Vagina (tissue), 2 donors: ENCODE results near the gene TMC1. TPM values are rescaled to one million over a fixed set of nuclear protein-coding genes. Genes with fewer than 3 reads are reported as not detected.
A peak's percentile ranks its signal among the peaks of the same experiment; 100 is the strongest.

Experiments
- DNase-seq, 2 donors: peaks; one replicate each; pipeline ENCODE4 v3.0.0-alpha.2; 2017; ENCODE audit errors: extremely low spot score in 2 of 2
- H3K27ac ChIP-seq: fragments of 200-600 bp; sonication (generic); one replicate; pipeline ENCODE4 v1.5.1; 2019
- H3K27me3 ChIP-seq: fragments of 200-600 bp; sonication (generic); one replicate; pipeline ENCODE4 v1.5.1; 2019
- H3K36me3 ChIP-seq, 2 donors: fragments of 200-600 bp; sonication (generic); one replicate each; pipeline ENCODE4 v1.5.1; 2017 to 2019
- H3K4me1 ChIP-seq: fragments of 200-600 bp; sonication (generic); one replicate; pipeline ENCODE4 v1.5.1; 2019
- H3K4me3 ChIP-seq, 2 donors: fragments of 200-600 bp; sonication (generic); 1 replicate in 1 of 2; 2 replicates in 1 of 2; pipeline ENCODE4 v1.5.1; 2016 to 2019
- H3K9me3 ChIP-seq: fragments of 200-600 bp; sonication (generic); one replicate; pipeline ENCODE4 v1.5.1; 2019
- POLR2A ChIP-seq, 2 donors: fragments of 450-650 bp; IDR thresholded peaks; one replicate each; pipeline ENCODE4 v1.6.1; 2017; ENCODE audit warnings: antibody characterized with exemption in 2 of 2, mild to moderate bottlenecking in 2 of 2, moderate library complexity in 2 of 2
- POLR2AphosphoS5 ChIP-seq, 2 donors: sonication (generic); formaldehyde crosslinking; IDR thresholded peaks; one replicate each; pipeline ENCODE4 v1.9.0; 2017; ENCODE audit warnings: antibody characterized with exemption in 2 of 2, mild to moderate bottlenecking in 2 of 2, low read depth in 1 of 2; ENCODE audit not compliant: insufficient read depth in 1 of 2
- intact Hi-C: fragments of 100-400 bp; cut with DNase I; formaldehyde crosslinking; loops from one replicate; pipeline ENCODE4 v1.15.1; 2023
- total RNA-seq: library from RNA; depleted of rRNA; stranded (reverse); fragments of >200 nt; gene quantifications from one replicate; pipeline ENCODE4 v1.2.3, GENCODE V29; 2016
- TF ChIP-seq, protein P1 (sequence below), 3 experiments: fragments of 450-650 bp in 2 of 3; fragments of 200-600 bp in 1 of 3; sonication (generic) in 1 of 3; IDR thresholded peaks; one replicate each; pipeline ENCODE4 v1.5.1; 2017 to 2019; ENCODE audit warnings: antibody characterized with exemption in 3 of 3, mild to moderate bottlenecking in 2 of 3, moderate library complexity in 2 of 3

The TMC1 gene
- total RNA-seq, 1 donor from 2014 or later = not detected

DNA sequence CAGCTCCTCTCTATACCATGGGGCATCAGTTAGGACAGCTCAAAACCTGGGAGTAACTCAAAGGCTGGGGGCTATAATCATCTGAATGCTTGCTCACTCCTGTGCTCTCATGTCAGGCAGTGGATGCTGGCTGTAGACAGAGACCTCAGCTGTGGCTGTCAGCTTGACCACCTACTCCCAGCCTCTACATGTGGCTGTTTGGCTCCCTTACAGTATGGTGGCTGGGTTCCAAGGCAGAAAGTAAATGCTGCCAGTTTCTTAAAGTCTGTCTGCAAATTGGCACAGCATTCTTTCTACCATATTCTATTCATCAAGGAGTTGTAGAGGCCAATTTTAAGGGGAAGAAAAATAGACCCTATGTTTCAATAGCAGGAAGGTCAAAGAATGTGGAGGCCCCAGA, 66.9 kb downstream of the TMC1 start:
- Histone ChIP-seq H3K4me1 (peaks cover 34% of the 10 kb centered on the region), H3K27ac (no peak overlapping the region), H3K27me3 (no peaks in the 10 kb centered on the region), H3K36me3 (no peaks in the 10 kb centered on the region), H3K9me3 (no peaks in the 10 kb centered on the region), H3K4me3 (no peak overlapping the region)
- TF ChIP-seq POLR2AphosphoS5 (IDR thresholded peaks at IDR 0.05; ENCODE audit: insufficient read depth in 1 of 2, low read depth in 1 of 2) = no peak
- TF ChIP-seq, protein P1, sequence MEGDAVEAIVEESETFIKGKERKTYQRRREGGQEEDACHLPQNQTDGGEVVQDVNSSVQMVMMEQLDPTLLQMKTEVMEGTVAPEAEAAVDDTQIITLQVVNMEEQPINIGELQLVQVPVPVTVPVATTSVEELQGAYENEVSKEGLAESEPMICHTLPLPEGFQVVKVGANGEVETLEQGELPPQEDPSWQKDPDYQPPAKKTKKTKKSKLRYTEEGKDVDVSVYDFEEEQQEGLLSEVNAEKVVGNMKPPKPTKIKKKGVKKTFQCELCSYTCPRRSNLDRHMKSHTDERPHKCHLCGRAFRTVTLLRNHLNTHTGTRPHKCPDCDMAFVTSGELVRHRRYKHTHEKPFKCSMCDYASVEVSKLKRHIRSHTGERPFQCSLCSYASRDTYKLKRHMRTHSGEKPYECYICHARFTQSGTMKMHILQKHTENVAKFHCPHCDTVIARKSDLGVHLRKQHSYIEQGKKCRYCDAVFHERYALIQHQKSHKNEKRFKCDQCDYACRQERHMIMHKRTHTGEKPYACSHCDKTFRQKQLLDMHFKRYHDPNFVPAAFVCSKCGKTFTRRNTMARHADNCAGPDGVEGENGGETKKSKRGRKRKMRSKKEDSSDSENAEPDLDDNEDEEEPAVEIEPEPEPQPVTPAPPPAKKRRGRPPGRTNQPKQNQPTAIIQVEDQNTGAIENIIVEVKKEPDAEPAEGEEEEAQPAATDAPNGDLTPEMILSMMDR (IDR thresholded peaks at IDR 0.05) = no peak
- TF ChIP-seq POLR2A (IDR thresholded peaks at IDR 0.05) = no peak
- intact Hi-C loops = loop anchor here (10.0 kb wide), 1 partner anchor 224 kb away; the partner anchor contains the start of gene ZFAND5
- peak in 1 of 2 donors; percentile 72 for DNase-seq

DNA sequence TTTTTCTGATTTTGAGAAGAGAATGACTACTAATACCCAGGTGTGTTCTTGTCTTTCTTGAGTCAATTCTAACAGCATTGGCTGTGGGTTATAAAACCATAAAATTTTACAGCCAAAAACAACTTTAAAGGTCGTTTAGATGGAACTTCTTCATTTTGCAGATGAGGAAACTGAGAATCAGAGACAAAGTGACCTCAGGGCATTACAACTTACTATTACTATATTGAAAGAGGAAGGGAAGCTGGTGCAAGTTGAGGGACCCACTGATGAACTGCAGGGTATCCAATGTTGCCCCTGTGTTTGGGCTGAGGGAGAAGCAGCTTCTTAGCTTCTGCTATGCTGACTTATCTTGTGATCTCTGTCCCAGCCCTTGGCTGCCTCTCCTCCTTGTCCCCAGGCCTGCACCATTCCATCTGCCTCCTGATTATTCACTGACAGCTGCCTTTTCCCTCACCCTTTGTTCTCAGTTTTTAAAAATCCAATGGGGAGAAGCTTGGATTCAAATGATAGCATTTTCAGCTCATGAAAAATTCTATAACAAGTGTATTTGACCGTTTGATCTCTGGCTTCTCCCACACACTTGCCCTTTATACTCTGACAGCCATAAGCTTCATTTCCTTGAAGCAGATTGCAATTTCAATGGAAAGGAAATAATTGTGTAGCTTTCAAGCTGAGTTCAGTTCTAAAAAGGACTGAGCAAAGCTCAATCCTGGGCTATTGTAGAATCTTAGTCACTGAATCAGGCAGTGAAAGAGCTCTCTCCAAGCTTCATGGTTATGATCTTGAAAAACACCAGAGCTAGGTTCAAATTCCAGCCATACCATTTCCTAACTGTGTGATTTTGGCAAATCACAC, 68.5 kb downstream of the TMC1 start:
- Histone ChIP-seq H3K4me1 (peaks cover 34% of the 10 kb centered on the region), H3K9me3 (no peaks in the 10 kb centered on the region), H3K27me3 (no peaks in the 10 kb centered on the region), H3K27ac (no peak overlapping the region), H3K36me3 (no peaks in the 10 kb centered on the region), H3K4me3 (no peak overlapping the region)
- TF ChIP-seq POLR2A (IDR thresholded peaks at IDR 0.05) (no peak), POLR2AphosphoS5 (IDR thresholded peaks at IDR 0.05; ENCODE audit: insufficient read depth in 1 of 2, low read depth in 1 of 2) (no peak)
- TF ChIP-seq, protein P1 (IDR thresholded peaks at IDR 0.05) = no peak
- intact Hi-C loops = loop anchor here (10.0 kb wide), 2 partner anchors 225 to 295 kb away; partner anchors contain the start of gene ZFAND5
- DNase-seq = peak in 1 of 2 donors; percentile 13

DNA sequence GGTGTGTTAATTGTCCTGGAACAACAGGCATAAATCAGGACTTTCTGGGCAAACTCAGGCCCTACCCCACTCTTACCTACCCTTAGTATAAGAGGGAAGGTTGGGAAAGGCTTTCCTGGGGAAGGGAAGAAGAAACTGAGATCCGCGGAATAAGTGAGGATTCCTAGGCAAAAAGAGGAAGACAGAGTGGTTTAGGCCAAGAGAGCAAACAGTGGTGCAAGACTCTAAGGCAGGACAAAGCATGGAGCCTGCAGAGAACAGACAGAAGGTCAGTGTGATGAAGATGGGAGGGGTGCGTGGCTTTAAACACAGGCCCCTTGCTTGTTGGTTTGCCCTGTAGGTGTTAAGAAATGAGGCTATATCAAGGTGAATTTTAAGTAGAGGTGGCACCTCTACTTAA, 69.4 kb downstream of the TMC1 start:
- no peaks in the 10 kb centered on the region for H3K36me3 ChIP-seq
- H3K4me1 ChIP-seq = peaks cover 29% of the 10 kb centered on the region
- no peak overlapping the region for H3K4me3 ChIP-seq
- H3K27me3 ChIP-seq = no peaks in the 10 kb centered on the region
- intact Hi-C loops = loop anchor here (10.0 kb wide), 1 partner anchor 296 kb away; no protein-coding TSS in a partner anchor
- no peaks in the 10 kb centered on the region for H3K9me3 ChIP-seq
- DNase-seq = no peak
- H3K27ac ChIP-seq = no peak overlapping the region
- TF ChIP-seq, protein P1 (IDR thresholded peaks at IDR 0.05) = no peak
- TF ChIP-seq POLR2A (IDR thresholded peaks at IDR 0.05) (no peak), POLR2AphosphoS5 (IDR thresholded peaks at IDR 0.05; ENCODE audit: insufficient read depth in 1 of 2, low read depth in 1 of 2) (no peak)

DNA sequence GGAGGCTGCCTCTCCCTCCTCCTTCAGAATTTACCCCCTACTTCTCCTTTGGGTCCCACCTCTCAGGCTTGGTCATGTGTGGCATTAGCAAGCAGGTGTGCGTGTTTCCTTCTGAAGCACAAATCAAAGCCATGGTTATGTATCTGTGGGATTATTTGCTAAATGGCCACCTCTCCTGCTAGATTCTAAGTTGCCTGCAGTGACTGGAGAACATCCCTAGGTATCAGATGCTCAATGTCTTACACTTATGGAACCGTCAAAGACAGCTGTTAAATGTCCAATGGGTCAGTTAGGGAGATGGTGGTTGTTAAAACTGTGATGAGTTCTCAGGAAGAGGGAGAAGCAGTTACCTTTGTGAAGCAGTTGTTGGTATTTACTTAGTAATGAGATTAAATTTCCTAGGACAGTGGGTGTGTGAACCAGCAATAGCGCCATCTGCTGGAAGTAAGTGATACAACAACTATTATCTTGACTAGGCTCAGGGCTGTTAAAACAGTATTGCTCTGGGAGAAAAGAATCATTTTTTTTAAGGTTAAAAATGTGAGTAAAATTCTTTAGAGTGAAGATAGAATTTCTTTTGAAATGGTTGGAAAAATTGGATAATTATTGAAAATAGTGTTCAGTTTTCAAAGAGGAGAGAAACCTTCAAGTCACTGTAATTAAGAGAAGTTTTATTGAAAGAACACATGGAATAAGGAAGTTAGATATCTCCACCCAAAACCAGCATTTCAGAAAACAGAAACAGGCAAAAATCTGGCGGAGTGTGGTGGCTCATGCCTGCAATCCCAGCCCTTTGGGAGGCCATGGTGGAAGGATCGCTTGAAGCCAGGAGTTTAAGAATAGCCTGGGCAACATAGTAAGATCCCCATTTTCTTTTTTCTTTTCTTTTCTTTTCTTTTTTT, 71.3 kb downstream of the TMC1 start:
- Histone ChIP-seq H3K27me3 (no peaks in the 10 kb centered on the region), H3K27ac (peak overlapping the region; percentile 20), H3K4me1 (peaks cover 15% of the 10 kb centered on the region), H3K9me3 (no peaks in the 10 kb centered on the region), H3K4me3 (no peak overlapping the region), H3K36me3 (no peaks in the 10 kb centered on the region)
- no peak for DNase-seq
- TF ChIP-seq POLR2A (IDR thresholded peaks at IDR 0.05) = no peak
- TF ChIP-seq, protein P1 (IDR thresholded peaks at IDR 0.05) = peak; percentile 64 to 86 (median 78)
- TF ChIP-seq POLR2AphosphoS5 (IDR thresholded peaks at IDR 0.05; ENCODE audit: insufficient read depth in 1 of 2, low read depth in 1 of 2) = peak in 1 of 2 donors; percentile 56
- intact Hi-C loops = loop anchor here (10.0 kb wide), 1 partner anchor 298 kb away; no protein-coding TSS in a partner anchor
